ENCODE measurements around the gene MT1B. TPM values are rescaled to one million over a fixed set of nuclear protein-coding genes. Genes with fewer than 3 reads are reported as not detected.

MT1B gene
- total and polyA plus RNA-seq, 2 of the 13 experiments (the other 11 are each of a cell fraction or from before 2014, with no cell fraction given), result 0.89 TPM; not detected in 1

DNA sequence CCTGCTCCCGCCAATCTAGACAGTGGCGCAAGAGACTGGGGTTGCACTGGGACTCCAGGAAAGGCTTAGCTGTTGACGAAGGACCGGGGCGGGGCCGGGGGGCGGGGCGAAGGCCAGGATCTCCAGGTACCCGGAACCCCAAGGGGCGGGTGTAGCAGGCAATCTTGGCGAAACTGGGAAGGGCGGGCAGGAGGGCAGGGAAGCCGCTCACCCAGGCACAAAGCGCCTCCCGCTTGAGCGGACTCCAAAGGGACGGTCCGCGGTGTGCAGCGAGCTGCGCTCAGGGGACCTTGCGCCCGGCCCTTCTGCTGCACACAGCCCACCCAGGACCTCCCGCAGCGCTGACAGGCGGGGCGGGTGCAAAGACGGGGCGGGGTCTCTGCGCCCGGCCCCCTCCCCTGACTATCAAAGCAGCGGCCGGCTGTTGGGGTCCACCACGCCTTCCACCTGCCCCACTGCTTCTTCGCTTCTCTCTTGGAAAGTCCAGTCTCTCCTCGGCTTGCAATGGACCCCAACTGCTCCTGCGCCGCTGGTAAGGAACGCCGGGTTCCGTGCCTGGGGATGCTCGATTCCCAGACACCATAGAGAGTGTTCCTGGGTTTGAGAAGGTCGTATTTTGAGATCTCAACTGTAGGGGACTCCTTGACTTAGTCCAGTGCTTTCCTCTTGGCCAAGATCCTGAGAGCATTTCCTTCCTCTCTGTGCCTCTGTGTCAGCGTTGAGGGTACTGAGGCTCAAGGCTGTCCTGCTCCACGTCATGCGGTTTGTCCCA, 6.1 kb downstream of the MT1B start, which contains the start of gene MT1F (continued):
- TF ChIP-seq TRIM24 (CRISPR knock-in tag; IDR thresholded peaks at IDR 0.05) (peak; percentile 31; the same call in 1 of the 2 replicates), TCF7 (IDR thresholded peaks at IDR 0.05; ENCODE audit: low read depth) (no peak; the same call in 1 of the 2 replicates), HMG20A (CRISPR knock-in tag; IDR thresholded peaks at IDR 0.05; ENCODE audit: borderline replicate concordance) (no peak), NFE2L2 (IDR thresholded peaks at IDR 0.05; ENCODE audit: low read length) (no peak), ZNF605 (CRISPR knock-in tag; IDR thresholded peaks at IDR 0.05) (peak; percentile 36; the same call in 1 of the 2 replicates), BORCS8-MEF2B (CRISPR knock-in tag; IDR thresholded peaks at IDR 0.05) (no peak), RXRA (CRISPR knock-in tag; IDR thresholded peaks at IDR 0.05) (0 out of 2 replicates have a peak, but pooled peaks have one; percentile 59), ZNF543 (CRISPR knock-in tag; IDR thresholded peaks at IDR 0.05) (no peak), ZNF546 (CRISPR knock-in tag; conservative IDR thresholded peaks at IDR 0.05) (0 out of 2 replicates have a peak, but pooled peaks have one; percentile 67), ZBTB20 (CRISPR knock-in tag; IDR thresholded peaks at IDR 0.05; ENCODE audit: borderline replicate concordance, low read depth) (no peak; the same call in 1 of the 2 replicates)
- TF ChIP-seq, protein P1, sequence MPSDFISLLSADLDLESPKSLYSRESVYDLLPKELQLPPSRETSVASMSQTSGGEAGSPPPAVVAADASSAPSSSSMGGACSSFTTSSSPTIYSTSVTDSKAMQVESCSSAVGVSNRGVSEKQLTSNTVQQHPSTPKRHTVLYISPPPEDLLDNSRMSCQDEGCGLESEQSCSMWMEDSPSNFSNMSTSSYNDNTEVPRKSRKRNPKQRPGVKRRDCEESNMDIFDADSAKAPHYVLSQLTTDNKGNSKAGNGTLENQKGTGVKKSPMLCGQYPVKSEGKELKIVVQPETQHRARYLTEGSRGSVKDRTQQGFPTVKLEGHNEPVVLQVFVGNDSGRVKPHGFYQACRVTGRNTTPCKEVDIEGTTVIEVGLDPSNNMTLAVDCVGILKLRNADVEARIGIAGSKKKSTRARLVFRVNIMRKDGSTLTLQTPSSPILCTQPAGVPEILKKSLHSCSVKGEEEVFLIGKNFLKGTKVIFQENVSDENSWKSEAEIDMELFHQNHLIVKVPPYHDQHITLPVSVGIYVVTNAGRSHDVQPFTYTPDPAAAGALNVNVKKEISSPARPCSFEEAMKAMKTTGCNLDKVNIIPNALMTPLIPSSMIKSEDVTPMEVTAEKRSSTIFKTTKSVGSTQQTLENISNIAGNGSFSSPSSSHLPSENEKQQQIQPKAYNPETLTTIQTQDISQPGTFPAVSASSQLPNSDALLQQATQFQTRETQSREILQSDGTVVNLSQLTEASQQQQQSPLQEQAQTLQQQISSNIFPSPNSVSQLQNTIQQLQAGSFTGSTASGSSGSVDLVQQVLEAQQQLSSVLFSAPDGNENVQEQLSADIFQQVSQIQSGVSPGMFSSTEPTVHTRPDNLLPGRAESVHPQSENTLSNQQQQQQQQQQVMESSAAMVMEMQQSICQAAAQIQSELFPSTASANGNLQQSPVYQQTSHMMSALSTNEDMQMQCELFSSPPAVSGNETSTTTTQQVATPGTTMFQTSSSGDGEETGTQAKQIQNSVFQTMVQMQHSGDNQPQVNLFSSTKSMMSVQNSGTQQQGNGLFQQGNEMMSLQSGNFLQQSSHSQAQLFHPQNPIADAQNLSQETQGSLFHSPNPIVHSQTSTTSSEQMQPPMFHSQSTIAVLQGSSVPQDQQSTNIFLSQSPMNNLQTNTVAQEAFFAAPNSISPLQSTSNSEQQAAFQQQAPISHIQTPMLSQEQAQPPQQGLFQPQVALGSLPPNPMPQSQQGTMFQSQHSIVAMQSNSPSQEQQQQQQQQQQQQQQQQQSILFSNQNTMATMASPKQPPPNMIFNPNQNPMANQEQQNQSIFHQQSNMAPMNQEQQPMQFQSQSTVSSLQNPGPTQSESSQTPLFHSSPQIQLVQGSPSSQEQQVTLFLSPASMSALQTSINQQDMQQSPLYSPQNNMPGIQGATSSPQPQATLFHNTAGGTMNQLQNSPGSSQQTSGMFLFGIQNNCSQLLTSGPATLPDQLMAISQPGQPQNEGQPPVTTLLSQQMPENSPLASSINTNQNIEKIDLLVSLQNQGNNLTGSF (CRISPR knock-in tag; IDR thresholded peaks at IDR 0.05), result peak; percentile 42; the same call in 1 of the 2 replicates
- TF ChIP-seq, protein P2, sequence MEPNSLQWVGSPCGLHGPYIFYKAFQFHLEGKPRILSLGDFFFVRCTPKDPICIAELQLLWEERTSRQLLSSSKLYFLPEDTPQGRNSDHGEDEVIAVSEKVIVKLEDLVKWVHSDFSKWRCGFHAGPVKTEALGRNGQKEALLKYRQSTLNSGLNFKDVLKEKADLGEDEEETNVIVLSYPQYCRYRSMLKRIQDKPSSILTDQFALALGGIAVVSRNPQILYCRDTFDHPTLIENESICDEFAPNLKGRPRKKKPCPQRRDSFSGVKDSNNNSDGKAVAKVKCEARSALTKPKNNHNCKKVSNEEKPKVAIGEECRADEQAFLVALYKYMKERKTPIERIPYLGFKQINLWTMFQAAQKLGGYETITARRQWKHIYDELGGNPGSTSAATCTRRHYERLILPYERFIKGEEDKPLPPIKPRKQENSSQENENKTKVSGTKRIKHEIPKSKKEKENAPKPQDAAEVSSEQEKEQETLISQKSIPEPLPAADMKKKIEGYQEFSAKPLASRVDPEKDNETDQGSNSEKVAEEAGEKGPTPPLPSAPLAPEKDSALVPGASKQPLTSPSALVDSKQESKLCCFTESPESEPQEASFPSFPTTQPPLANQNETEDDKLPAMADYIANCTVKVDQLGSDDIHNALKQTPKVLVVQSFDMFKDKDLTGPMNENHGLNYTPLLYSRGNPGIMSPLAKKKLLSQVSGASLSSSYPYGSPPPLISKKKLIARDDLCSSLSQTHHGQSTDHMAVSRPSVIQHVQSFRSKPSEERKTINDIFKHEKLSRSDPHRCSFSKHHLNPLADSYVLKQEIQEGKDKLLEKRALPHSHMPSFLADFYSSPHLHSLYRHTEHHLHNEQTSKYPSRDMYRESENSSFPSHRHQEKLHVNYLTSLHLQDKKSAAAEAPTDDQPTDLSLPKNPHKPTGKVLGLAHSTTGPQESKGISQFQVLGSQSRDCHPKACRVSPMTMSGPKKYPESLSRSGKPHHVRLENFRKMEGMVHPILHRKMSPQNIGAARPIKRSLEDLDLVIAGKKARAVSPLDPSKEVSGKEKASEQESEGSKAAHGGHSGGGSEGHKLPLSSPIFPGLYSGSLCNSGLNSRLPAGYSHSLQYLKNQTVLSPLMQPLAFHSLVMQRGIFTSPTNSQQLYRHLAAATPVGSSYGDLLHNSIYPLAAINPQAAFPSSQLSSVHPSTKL (CRISPR knock-in tag; IDR thresholded peaks at IDR 0.05), result no peak; the same call in 1 of the 2 replicates
- TF ChIP-seq, protein P3, sequence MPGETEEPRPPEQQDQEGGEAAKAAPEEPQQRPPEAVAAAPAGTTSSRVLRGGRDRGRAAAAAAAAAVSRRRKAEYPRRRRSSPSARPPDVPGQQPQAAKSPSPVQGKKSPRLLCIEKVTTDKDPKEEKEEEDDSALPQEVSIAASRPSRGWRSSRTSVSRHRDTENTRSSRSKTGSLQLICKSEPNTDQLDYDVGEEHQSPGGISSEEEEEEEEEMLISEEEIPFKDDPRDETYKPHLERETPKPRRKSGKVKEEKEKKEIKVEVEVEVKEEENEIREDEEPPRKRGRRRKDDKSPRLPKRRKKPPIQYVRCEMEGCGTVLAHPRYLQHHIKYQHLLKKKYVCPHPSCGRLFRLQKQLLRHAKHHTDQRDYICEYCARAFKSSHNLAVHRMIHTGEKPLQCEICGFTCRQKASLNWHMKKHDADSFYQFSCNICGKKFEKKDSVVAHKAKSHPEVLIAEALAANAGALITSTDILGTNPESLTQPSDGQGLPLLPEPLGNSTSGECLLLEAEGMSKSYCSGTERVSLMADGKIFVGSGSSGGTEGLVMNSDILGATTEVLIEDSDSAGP (CRISPR knock-in tag; IDR thresholded peaks at IDR 0.05; ENCODE audit: borderline replicate concordance), result peak; percentile 67
- TF ChIP-seq, protein P4, sequence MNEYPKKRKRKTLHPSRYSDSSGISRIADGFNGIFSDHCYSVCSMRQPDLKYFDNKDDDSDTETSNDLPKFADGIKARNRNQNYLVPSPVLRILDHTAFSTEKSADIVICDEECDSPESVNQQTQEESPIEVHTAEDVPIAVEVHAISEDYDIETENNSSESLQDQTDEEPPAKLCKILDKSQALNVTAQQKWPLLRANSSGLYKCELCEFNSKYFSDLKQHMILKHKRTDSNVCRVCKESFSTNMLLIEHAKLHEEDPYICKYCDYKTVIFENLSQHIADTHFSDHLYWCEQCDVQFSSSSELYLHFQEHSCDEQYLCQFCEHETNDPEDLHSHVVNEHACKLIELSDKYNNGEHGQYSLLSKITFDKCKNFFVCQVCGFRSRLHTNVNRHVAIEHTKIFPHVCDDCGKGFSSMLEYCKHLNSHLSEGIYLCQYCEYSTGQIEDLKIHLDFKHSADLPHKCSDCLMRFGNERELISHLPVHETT (CRISPR knock-in tag; conservative IDR thresholded peaks at IDR 0.05), result no peak
